Calu3 (cell line): ENCODE results near the gene ATG16L2. TPM values are rescaled to one million over a fixed set of nuclear protein-coding genes. Genes with fewer than 3 reads are reported as not detected.

ENCODE experiments used
- BruUV-seq: library from RNA; stranded (reverse); fragments of 400-500 nt; replicated peaks from 2 replicates; lab custom pipeline; 2021; lab: Mats Ljungman, UMichigan
- CTCF ChIA-PET: fragments of 300-600 bp; sonication (Branson Sonifier 250); formaldehyde crosslinking; loops from one replicate; lab custom pipeline; 2022; ENCODE audit warnings: antibody characterized with exemption; lab: Charles Lee
- DNase-seq: peaks from one replicate; pipeline ENCODE4 v3.0.0; 2022
- H3K27ac Mint-ChIP-seq: one replicate; pipeline ENCODE4 v1.8.0; 2022; ENCODE audit warnings: mixed read lengths; ENCODE audit not compliant: unreplicated experiment
- H3K27me3 Mint-ChIP-seq: one replicate; pipeline ENCODE4 v1.8.0; 2022; ENCODE audit warnings: mixed read lengths; ENCODE audit not compliant: unreplicated experiment
- H3K36me3 Mint-ChIP-seq: one replicate; pipeline ENCODE4 v1.8.0; 2022; ENCODE audit warnings: mild to moderate bottlenecking, moderate library complexity, mixed read lengths; ENCODE audit not compliant: insufficient read depth, unreplicated experiment
- H3K4me1 Mint-ChIP-seq: one replicate; pipeline ENCODE4 v1.8.0; 2022; ENCODE audit warnings: mild to moderate bottlenecking, low read depth, mixed read lengths; ENCODE audit not compliant: unreplicated experiment
- H3K4me3 Mint-ChIP-seq: one replicate; pipeline ENCODE4 v1.8.0; 2022; ENCODE audit warnings: mild to moderate bottlenecking, low read depth, moderate library complexity, mixed read lengths; ENCODE audit not compliant: unreplicated experiment
- H3K9me3 Mint-ChIP-seq: one replicate; pipeline ENCODE4 v1.8.0; 2022; ENCODE audit warnings: low read depth, mixed read lengths; ENCODE audit not compliant: unreplicated experiment
- CTCF ChIP-seq: fragments of 200-600 bp; IDR thresholded peaks from one replicate; pipeline ENCODE4 v1.8.0; 2022; ENCODE audit warnings: antibody characterized with exemption; ENCODE audit not compliant: unreplicated experiment
- intact Hi-C: fragments of 100-400 bp; cut with micrococcal nuclease; formaldehyde crosslinking; loops from one replicate; pipeline ENCODE4 v1.10.0; 2022; ENCODE audit not compliant: unreplicated experiment
- total RNA-seq: library from RNA; stranded (reverse); gene quantifications from 2 replicates; pipeline ENCODE4 v1.2.3, GENCODE V29; 2022

ATG16L2 gene
- total RNA-seq, 1 experiment from 2014 or later: 28.7 TPM

GRCh38 chr11:72828692-72829101 is 14.5 kb downstream of the ATG16L2 start:
- no TSS peak for BruUV-seq
- CTCF ChIA-PET: interaction anchor here (0.5 to 1.1 kb wide), 2 partner anchors 21 to 349 kb away, joined by 3 to 4 read pairs; no protein-coding TSS in a partner anchor
- Mint-ChIP-seq H3K4me1 (no peaks in the 10 kb centered on the region), H3K4me3 (no peak overlapping the region), H3K36me3 (no peaks in the 10 kb centered on the region), H3K9me3 (no peaks in the 10 kb centered on the region), H3K27ac (no peak overlapping the region), H3K27me3 (no peaks in the 10 kb centered on the region)
- intact Hi-C loops: no loop called here
- DNase-seq: no peak
- TF ChIP-seq CTCF: no peak

GRCh38 chr11:72829178-72829577 is 15.0 kb downstream of the ATG16L2 start:
- intact Hi-C loops: no loop called here
- H3K4me1 Mint-ChIP-seq: no peaks in the 10 kb centered on the region
- H3K4me3 Mint-ChIP-seq: no peak overlapping the region
- H3K27ac Mint-ChIP-seq: no peak overlapping the region
- H3K36me3 Mint-ChIP-seq: peaks cover 4% of the 10 kb centered on the region
- no peaks in the 10 kb centered on the region for H3K9me3 Mint-ChIP-seq
- no peak for DNase-seq
- H3K27me3 Mint-ChIP-seq: no peaks in the 10 kb centered on the region
- TF ChIP-seq CTCF: no peak
- CTCF ChIA-PET: interaction anchor here (0.5 to 1.1 kb wide), 2 partner anchors 22 to 348 kb away, joined by 3 to 4 read pairs; no protein-coding TSS in a partner anchor
- no TSS peak for BruUV-seq

GRCh38 chr11:72829884-72830533 is 15.8 kb downstream of the ATG16L2 start:
- intact Hi-C loops: no loop called here
- Mint-ChIP-seq H3K9me3 (no peaks in the 10 kb centered on the region), H3K27me3 (no peaks in the 10 kb centered on the region), H3K36me3 (peaks cover 5% of the 10 kb centered on the region), H3K4me3 (no peak overlapping the region), H3K27ac (no peak overlapping the region), H3K4me1 (no peaks in the 10 kb centered on the region)
- CTCF ChIA-PET: interaction anchor here (1.1 to 2.6 kb wide), 2 partner anchors 348 kb away, joined by 4 to 38 read pairs; no protein-coding TSS in a partner anchor
- BruUV-seq: no TSS peak
- TF ChIP-seq CTCF: no peak
- no peak for DNase-seq

GRCh38 chr11:72831521-72832300 is 17.5 kb downstream of the ATG16L2 start:
- Mint-ChIP-seq H3K9me3 (no peaks in the 10 kb centered on the region), H3K4me3 (no peak overlapping the region), H3K27me3 (no peaks in the 10 kb centered on the region), H3K36me3 (peaks cover 5% of the 10 kb centered on the region), H3K27ac (no peak overlapping the region), H3K4me1 (no peaks in the 10 kb centered on the region)
- BruUV-seq: no TSS peak
- peak; percentile 87 for DNase-seq
- peak; percentile 84 for TF ChIP-seq CTCF
- CTCF ChIA-PET: interaction anchor here (0.6 to 2.6 kb wide), 7 partner anchors 10 to 411 kb away, joined by 3 to 38 read pairs (median 3); no protein-coding TSS in a partner anchor
- intact Hi-C loops: loop anchor here (1.0 kb wide), 1 partner anchor 347 kb away; no protein-coding TSS in a partner anchor
